IPS-18c (cell line): ENCODE results near the gene KLC1.

Experiments
- H3K4me3 ChIP-seq: 2 replicates; pipeline ENCODE4 v1.7.0; 2013; ENCODE audit warnings: low read depth, mild to moderate bottlenecking, low read length, moderate library complexity; ENCODE audit not compliant: insufficient read depth
- H3K9me3 ChIP-seq: one replicate; pipeline ENCODE4 v1.6.1; 2013; ENCODE audit warnings: mild to moderate bottlenecking, low read length, moderate library complexity; ENCODE audit not compliant: control insufficient read depth, insufficient read depth

The KLC1 gene

GRCh38 chr14:103731916-103732867 lies 103.2 kb downstream of the KLC1 start:
- no peaks in the 10 kb centered on the region for H3K9me3 ChIP-seq
- no peak overlapping the region for H3K4me3 ChIP-seq

GRCh38 chr14:103732868-103733620 lies 104.0 kb downstream of the KLC1 start:
- Histone ChIP-seq H3K4me3 (no peak overlapping the region), H3K9me3 (peaks cover 2% of the 10 kb centered on the region)

GRCh38 chr14:103733651-103734050 lies 104.6 kb downstream of the KLC1 start:
- peaks cover 2% of the 10 kb centered on the region for H3K9me3 ChIP-seq
- no peak overlapping the region for H3K4me3 ChIP-seq

- H3K4me3 ChIP-seq, result no peak overlapping the region
These were observed 105.3 kb downstream of the KLC1 start for GRCh38 chr14:103734081-103734888.

GRCh38 chr14:103735022-103735421 lies 106.0 kb downstream of the KLC1 start:
- peaks cover 2% of the 10 kb centered on the region for H3K9me3 ChIP-seq
- no peak overlapping the region for H3K4me3 ChIP-seq

More at GRCh38 chr14:103734081-103734888, 105.3 kb downstream of the KLC1 start:
- peaks cover 2% of the 10 kb centered on the region for H3K9me3 ChIP-seq

GRCh38 chr14:103735439-103735814 lies 106.4 kb downstream of the KLC1 start:
- H3K4me3 ChIP-seq, result no peak overlapping the region
- peaks cover 2% of the 10 kb centered on the region for H3K9me3 ChIP-seq

GRCh38 chr14:103735815-103736545 lies 107.0 kb downstream of the KLC1 start:
- Histone ChIP-seq H3K4me3 (no peak overlapping the region), H3K9me3 (peaks cover 2% of the 10 kb centered on the region)

- peaks cover 2% of the 10 kb centered on the region for H3K9me3 ChIP-seq
- no peak overlapping the region for H3K4me3 ChIP-seq
These were observed 107.8 kb downstream of the KLC1 start for GRCh38 chr14:103736546-103737431.

- Histone ChIP-seq H3K9me3 (peaks cover 2% of the 10 kb centered on the region), H3K4me3 (no peak overlapping the region)
These were observed 108.5 kb downstream of the KLC1 start for GRCh38 chr14:103737432-103738045.

- Histone ChIP-seq H3K9me3 (peaks cover 2% of the 10 kb centered on the region), H3K4me3 (no peak overlapping the region)
These were observed 109.2 kb downstream of the KLC1 start for GRCh38 chr14:103738166-103738565.

GRCh38 chr14:103738701-103739451 lies 109.9 kb downstream of the KLC1 start:
- Histone ChIP-seq H3K9me3 (peaks cover 2% of the 10 kb centered on the region), H3K4me3 (no peak overlapping the region)

GRCh38 chr14:103739466-103739792 lies 110.4 kb downstream of the KLC1 start:
- Histone ChIP-seq H3K4me3 (no peak overlapping the region), H3K9me3 (peaks cover 2% of the 10 kb centered on the region)

- Histone ChIP-seq H3K9me3 (peaks cover 2% of the 10 kb centered on the region), H3K4me3 (no peak overlapping the region)
These were observed 110.9 kb downstream of the KLC1 start for GRCh38 chr14:103739793-103740501.

GRCh38 chr14:103740991-103741689 lies 112.1 kb downstream of the KLC1 start:
- Histone ChIP-seq H3K4me3 (no peak overlapping the region), H3K9me3 (peaks cover 2% of the 10 kb centered on the region)
